Endodermal cell (in vitro differentiated cells): Measurements from ENCODE around the gene GFM1. TPM values are rescaled to one million over a fixed set of nuclear protein-coding genes. Genes with fewer than 3 reads are reported as not detected.

Experiments
- DNase-seq: peaks from one replicate; pipeline ENCODE4 v3.0.0-alpha.2; 2017
- H3K27ac ChIP-seq: 2 replicates; pipeline ENCODE4 v1.5.1; 2013; ENCODE audit warnings: mild to moderate bottlenecking, low read depth, low read length, moderate library complexity
- H3K27me3 ChIP-seq: 2 replicates; pipeline ENCODE4 v1.6.1; 2013; ENCODE audit warnings: mild to moderate bottlenecking, low read length, moderate library complexity; ENCODE audit not compliant: insufficient read depth, control insufficient read depth, poor library complexity, severe bottlenecking
- H3K36me3 ChIP-seq: 2 replicates; pipeline ENCODE4 v1.7.0; 2013; ENCODE audit warnings: mild to moderate bottlenecking, low read length, moderate library complexity; ENCODE audit not compliant: control insufficient read depth, insufficient read depth
- H3K4me1 ChIP-seq: one replicate; pipeline ENCODE4 v1.7.0; 2013; ENCODE audit warnings: low read length; ENCODE audit not compliant: control insufficient read depth, insufficient read depth
- H3K4me3 ChIP-seq: 2 replicates; pipeline ENCODE4 v1.5.1; 2013; ENCODE audit warnings: mild to moderate bottlenecking, low read length, moderate library complexity
- H3K9ac ChIP-seq: 2 replicates; pipeline ENCODE4 v1.6.1; 2013; ENCODE audit warnings: mild to moderate bottlenecking, low read length, moderate library complexity; ENCODE audit not compliant: poor library complexity, severe bottlenecking; ENCODE audit errors: extremely low read depth
- H3K9me3 ChIP-seq: 2 replicates; pipeline ENCODE4 v1.6.1; 2013; ENCODE audit warnings: mild to moderate bottlenecking, low read length, moderate library complexity; ENCODE audit not compliant: control insufficient read depth
- H3K27ac Mint-ChIP-seq: 2 replicates; pipeline ENCODE4 v1.8.0; 2020; ENCODE audit warnings: mixed read lengths
- H3K27me3 Mint-ChIP-seq: 2 replicates; pipeline ENCODE4 v1.8.0; 2021; ENCODE audit warnings: mild to moderate bottlenecking, mixed read lengths; ENCODE audit not compliant: insufficient read depth
- H3K36me3 Mint-ChIP-seq: 2 replicates; pipeline ENCODE4 v1.8.0; 2020; ENCODE audit warnings: low read depth, mixed read lengths
- H3K4me1 Mint-ChIP-seq: 2 replicates; pipeline ENCODE4 v1.8.0; 2020; ENCODE audit warnings: mixed read lengths
- H3K4me3 Mint-ChIP-seq: 2 replicates; pipeline ENCODE4 v1.8.0; 2020; ENCODE audit warnings: mild to moderate bottlenecking, moderate library complexity, mixed read lengths
- H3K9me3 Mint-ChIP-seq: 2 replicates; pipeline ENCODE4 v1.8.0; 2020; ENCODE audit warnings: mild to moderate bottlenecking, mixed read lengths
- CTCF ChIP-seq: fragments of 200-600 bp; sonication (generic); conservative IDR thresholded peaks from 2 replicates; pipeline ENCODE4 v1.5.0; 2021; ENCODE audit warnings: antibody characterized with exemption, mild to moderate bottlenecking
- WGBS, 2 experiments: methylation state at CpG; one replicate each; pipeline versions ENCODE4 v1.1.5 to v1.1.7; 2013; ENCODE audit warnings: missing lambda C conversion rate in 2 of 2, mixed read lengths in 1 of 2; ENCODE audit not compliant: insufficient coverage in 1 of 2, insufficient read length in 1 of 2; 5-methylcytosine and 5-hydroxymethylcytosine counted together
- total RNA-seq, 2 donors: library from RNA; stranded (reverse); fragmentation: NEBNext Ultra II Directional in 1 of 2; extraction: Animal tissue kit (Norgen Biotek cat#: 25700) in 1 of 2; gene quantifications; 2 replicates in 1 of 2; 3 replicates in 1 of 2; pipeline ENCODE4 v1.2.1, GENCODE V29; 2021

Gene GFM1
- total RNA-seq, 2 donors from 2014 or later: 29.4 to 37.4 TPM

- peaks cover 5% of the 10 kb centered on the region for H3K4me1 Mint-ChIP-seq
- peaks cover 80% of the 10 kb centered on the region for H3K36me3 ChIP-seq
- no peak overlapping the region for H3K9ac ChIP-seq
- WGBS, 2 experiments: 81 to 89% methylated on average over 1 to 4 of the region's 4 CpGs
- H3K27ac Mint-ChIP-seq: no peak overlapping the region
- H3K4me3 Mint-ChIP-seq: no peak overlapping the region
- H3K4me3 ChIP-seq: no peak overlapping the region
- H3K27me3 ChIP-seq: no peaks in the 10 kb centered on the region
- H3K4me1 ChIP-seq: no peaks in the 10 kb centered on the region
- DNase-seq: no peak
- peaks cover 35% of the 10 kb centered on the region for H3K36me3 Mint-ChIP-seq
- no peaks in the 10 kb centered on the region for H3K27me3 Mint-ChIP-seq
- no peaks in the 10 kb centered on the region for H3K9me3 ChIP-seq
- H3K27ac ChIP-seq: no peak overlapping the region
- no peak for TF ChIP-seq CTCF
- H3K9me3 Mint-ChIP-seq: no peaks in the 10 kb centered on the region
Observed at GRCh38 chr3:158649791-158650190, 5.5 kb downstream of the GFM1 start.

GRCh38 chr3:158651192-158651591 is 6.9 kb downstream of the GFM1 start:
- WGBS, 2 experiments: 67 to 96% methylated on average over 1 to 2 of the region's 2 CpGs
- TF ChIP-seq CTCF: no peak

GRCh38 chr3:158652463-158652862 is 8.1 kb downstream of the GFM1 start:
- no peak overlapping the region for H3K9ac ChIP-seq
- Mint-ChIP-seq H3K4me3 (no peak overlapping the region), H3K36me3 (peaks cover 42% of the 10 kb centered on the region), H3K9me3 (no peaks in the 10 kb centered on the region), H3K27ac (no peak overlapping the region), H3K27me3 (no peaks in the 10 kb centered on the region), H3K4me1 (no peaks in the 10 kb centered on the region)
- 94% methylated on average over 2 of the region's 3 CpGs; no CpG with 5 or more reads in 1 of the 2 experiments for WGBS, 2 experiments
- H3K4me3 ChIP-seq: no peak overlapping the region
- no peaks in the 10 kb centered on the region for H3K9me3 ChIP-seq
- TF ChIP-seq CTCF: no peak
- no peaks in the 10 kb centered on the region for H3K27me3 ChIP-seq
- H3K27ac ChIP-seq: no peak overlapping the region
- H3K4me1 ChIP-seq: no peaks in the 10 kb centered on the region
- peaks cover 79% of the 10 kb centered on the region for H3K36me3 ChIP-seq
- DNase-seq: no peak

More at GRCh38 chr3:158651192-158651591, 6.9 kb downstream of the GFM1 start:
- Histone ChIP-seq H3K9me3 (no peaks in the 10 kb centered on the region), H3K27ac (no peak overlapping the region), H3K4me1 (no peaks in the 10 kb centered on the region), H3K9ac (no peak overlapping the region), H3K4me3 (no peak overlapping the region), H3K36me3 (peaks cover 84% of the 10 kb centered on the region), H3K27me3 (no peaks in the 10 kb centered on the region)
- H3K4me1 Mint-ChIP-seq: no peaks in the 10 kb centered on the region
- no peak overlapping the region for H3K4me3 Mint-ChIP-seq
- H3K27me3 Mint-ChIP-seq: no peaks in the 10 kb centered on the region
- peaks cover 43% of the 10 kb centered on the region for H3K36me3 Mint-ChIP-seq
- no peak overlapping the region for H3K27ac Mint-ChIP-seq
- DNase-seq: no peak
- H3K9me3 Mint-ChIP-seq: no peaks in the 10 kb centered on the region
